ENCODE data around the gene UBL4A. TPM values are rescaled to one million over a fixed set of nuclear protein-coding genes. Genes with fewer than 3 reads are reported as not detected.
"Not testable (repeated sequence)": the region's sequence is repeated elsewhere in the genome, so short reads cannot be mapped to it uniquely, and the experiment has no call there.

UBL4A gene
- total RNA-seq, 1 donor: 54.4 TPM

GRCh38 chrX:154509455-154509854 is 23.0 kb upstream of the UBL4A start:
- no peak for DNase-seq (ENCODE audit: low read depth in 2 of 3, low spot score in 2 of 3)

GRCh38 chrX:154508384-154508745 is 21.9 kb upstream of the UBL4A start:
- no peak for DNase-seq (ENCODE audit: low read depth in 2 of 3, low spot score in 2 of 3)

- DNase-seq (ENCODE audit: low read depth in 2 of 3, low spot score in 2 of 3): no peak
Measured at GRCh38 chrX:154507673-154508383, 21.4 kb upstream of the UBL4A start.

GRCh38 chrX:154506483-154507332 is 20.3 kb upstream of the UBL4A start:
- DNase-seq (ENCODE audit: low read depth in 2 of 3, low spot score in 2 of 3): no peak

- no peak for DNase-seq (ENCODE audit: low read depth in 2 of 3, low spot score in 2 of 3)
Measured at GRCh38 chrX:154505734-154506133, 19.3 kb upstream of the UBL4A start.

GRCh38 chrX:154502989-154503388 is 16.6 kb upstream of the UBL4A start:
- DNase-seq (ENCODE audit: low read depth in 2 of 3, low spot score in 2 of 3): no peak

- no peak for DNase-seq (ENCODE audit: low read depth in 2 of 3, low spot score in 2 of 3)
Measured at GRCh38 chrX:154502098-154502497, 15.7 kb upstream of the UBL4A start.

GRCh38 chrX:154501423-154501822 is 15.0 kb upstream of the UBL4A start:
- DNase-seq (ENCODE audit: low read depth in 2 of 3, low spot score in 2 of 3): not testable (repeated sequence)

GRCh38 chrX:154496591-154497137 is 10.2 kb upstream of the UBL4A start:
- DNase-seq (ENCODE audit: low read depth in 2 of 3, low spot score in 2 of 3): not testable (repeated sequence)

GRCh38 chrX:154495472-154495922 is 9.1 kb upstream of the UBL4A start:
- DNase-seq (ENCODE audit: low read depth in 2 of 3, low spot score in 2 of 3): peak in 1 of 3 donors; percentile 71

- no peak for DNase-seq (ENCODE audit: low read depth in 2 of 3, low spot score in 2 of 3)
Measured at GRCh38 chrX:154494715-154495114, 8.3 kb upstream of the UBL4A start.

- peak; percentile 57 to 92 (median 92) for DNase-seq (ENCODE audit: low read depth in 2 of 3, low spot score in 2 of 3)
Measured at GRCh38 chrX:154490414-154491083, 4.1 kb upstream of the UBL4A start, which contains the start of gene SLC10A3. TSS of gene SLC10A3 (minus strand) at chrX:154490629. CDS start at chrX:154488940, 1,689 bp downstream.

- peak in 2 of 3 donors; percentile 40 to 54 for DNase-seq (ENCODE audit: low read depth in 2 of 3, low spot score in 2 of 3)
Measured at GRCh38 chrX:154490021-154490413, 3.6 kb upstream of the UBL4A start.

- no peak for DNase-seq (ENCODE audit: low read depth in 2 of 3, low spot score in 2 of 3)
Measured at GRCh38 chrX:154489182-154489581, 2.8 kb upstream of the UBL4A start.

- DNase-seq (ENCODE audit: low read depth in 2 of 3, low spot score in 2 of 3): no peak
Measured at GRCh38 chrX:154488336-154489075, 2.1 kb upstream of the UBL4A start.

GRCh38 chrX:154487518-154488290 is 1.3 kb upstream of the UBL4A start:
- no peak for DNase-seq (ENCODE audit: low read depth in 2 of 3, low spot score in 2 of 3)

- DNase-seq (ENCODE audit: low read depth in 2 of 3, low spot score in 2 of 3): peak in 1 of 3 donors; percentile 15
Measured at GRCh38 chrX:154486052-154486395, 391 bp downstream of the UBL4A start.

- DNase-seq (ENCODE audit: low read depth in 2 of 3, low spot score in 2 of 3): no peak
Measured at GRCh38 chrX:154485150-154486051, 1.0 kb downstream of the UBL4A start.
